ENCODE results near the gene KLHL21.
"Not testable (repeated sequence)": the region's sequence is repeated elsewhere in the genome, so short reads cannot be mapped to it uniquely, and the experiment has no call there.

KLHL21 gene

GRCh38 chr1:6582370-6582769 lies 20.3 kb downstream of the KLHL21 start:
- no peak for DNase-seq (ENCODE audit: low read depth)

GRCh38 chr1:6581561-6582305 lies 20.9 kb downstream of the KLHL21 start:
- DNase-seq (ENCODE audit: low read depth): no peak

- DNase-seq (ENCODE audit: low read depth): no peak
Measured at GRCh38 chr1:6580593-6581409, 21.9 kb downstream of the KLHL21 start.

- no peak for DNase-seq (ENCODE audit: low read depth)
Measured at GRCh38 chr1:6580119-6580592, 22.5 kb downstream of the KLHL21 start.

GRCh38 chr1:6579374-6580118 lies 23.1 kb downstream of the KLHL21 start, which contains the start of gene ZBTB48:
ZBTB48 (plus strand) TSS chr1:6579994; CDS start chr1:6580610, 616 bp downstream.
- peak; percentile 96 for DNase-seq (ENCODE audit: low read depth)

GRCh38 chr1:6578624-6579373 lies 23.9 kb downstream of the KLHL21 start:
- no peak for DNase-seq (ENCODE audit: low read depth)

- DNase-seq (ENCODE audit: low read depth): no peak
Measured at GRCh38 chr1:6577831-6578525, 24.7 kb downstream of the KLHL21 start.

GRCh38 chr1:6574818-6575217 lies 27.9 kb downstream of the KLHL21 start:
- DNase-seq (ENCODE audit: low read depth): no peak

- DNase-seq (ENCODE audit: low read depth): no peak
Measured at GRCh38 chr1:6574025-6574620, 28.5 kb downstream of the KLHL21 start.

GRCh38 chr1:6572653-6573383 lies 29.9 kb downstream of the KLHL21 start:
- no peak for DNase-seq (ENCODE audit: low read depth)

GRCh38 chr1:6570987-6571386 lies 31.7 kb downstream of the KLHL21 start:
- no peak for DNase-seq (ENCODE audit: low read depth)

GRCh38 chr1:6570100-6570499 lies 32.6 kb downstream of the KLHL21 start:
- no peak for DNase-seq (ENCODE audit: low read depth)

- DNase-seq (ENCODE audit: low read depth): no peak
Measured at GRCh38 chr1:6569033-6569432, 33.6 kb downstream of the KLHL21 start.

- DNase-seq (ENCODE audit: low read depth): no peak
Measured at GRCh38 chr1:6560267-6560666, 42.4 kb downstream of the KLHL21 start.

GRCh38 chr1:6559161-6559560 lies 43.5 kb downstream of the KLHL21 start:
- not testable (repeated sequence) for DNase-seq (ENCODE audit: low read depth)

GRCh38 chr1:6557597-6557996 lies 45.1 kb downstream of the KLHL21 start:
- no peak for DNase-seq (ENCODE audit: low read depth)

- peak; percentile 81 for DNase-seq (ENCODE audit: low read depth)
Measured at GRCh38 chr1:6554907-6555778, 47.5 kb downstream of the KLHL21 start, which contains the start of gene TAS1R1. TAS1R1 (plus strand) TSS chr1:6555307; CDS start chr1:6555374, 67 bp downstream.

GRCh38 chr1:6554031-6554906 lies 48.4 kb downstream of the KLHL21 start, which contains the start of gene NOL9:
NOL9 (minus strand) TSS chr1:6554513; CDS start chr1:6554502, 11 bp downstream.
- peak; percentile 90 for DNase-seq (ENCODE audit: low read depth)
